CD14-positive monocyte (primary cell): ENCODE data around the gene LAMC1. TPM values are rescaled to one million over a fixed set of nuclear protein-coding genes. Genes with fewer than 3 reads are reported as not detected.

ENCODE experiments used
- DNase-seq, 3 donors: peaks; one replicate each; pipeline ENCODE4 v3.0.0-alpha.2; 2011 to 2022
- H2AFZ ChIP-seq: 2 replicates; pipeline ENCODE4 v1.6.0; 2012; ENCODE audit warnings: mild to moderate bottlenecking, low read depth, low read length, inconsistent platforms; ENCODE audit not compliant: insufficient read depth, poor library complexity, severe bottlenecking
- H3K27ac ChIP-seq, 2 donors: 1 replicate in 1 of 2; 2 replicates in 1 of 2; pipeline ENCODE4 v1.5.1; 2012 to 2013; ENCODE audit warnings: low read length in 2 of 2, control low read depth in 1 of 2, inconsistent platforms in 1 of 2, low read depth in 1 of 2, mild to moderate bottlenecking in 1 of 2
- H3K27me3 ChIP-seq, 2 donors: one replicate each; pipeline versions ENCODE4 v1.6.0 to v1.6.1; 2011 to 2013; ENCODE audit warnings: low read length in 2 of 2; ENCODE audit not compliant: control insufficient read depth in 2 of 2, insufficient read depth in 2 of 2
- H3K36me3 ChIP-seq, 2 donors: replicated peaks in 1 of 2; 1 replicate in 1 of 2; 2 replicates in 1 of 2; pipeline versions ENCODE4 v1.5.1 to v1.6.1; 2012 to 2013; ENCODE audit warnings: low read length in 2 of 2, control low read depth in 1 of 2, inconsistent platforms in 1 of 2, mild to moderate bottlenecking in 1 of 2; ENCODE audit not compliant: insufficient read depth in 2 of 2, control insufficient read depth in 1 of 2
- H3K4me1 ChIP-seq, 2 donors: 1 replicate in 1 of 2; 2 replicates in 1 of 2; pipeline versions ENCODE4 v1.5.1 to v1.6.1; 2012 to 2013; ENCODE audit warnings: low read length in 2 of 2, control low read depth in 1 of 2, inconsistent platforms in 1 of 2, mild to moderate bottlenecking in 1 of 2, moderate library complexity in 1 of 2; ENCODE audit not compliant: insufficient read depth in 2 of 2, control insufficient read depth in 1 of 2
- H3K4me2 ChIP-seq: replicated peaks from 2 replicates; pipeline ENCODE3; 2012; ENCODE audit warnings: low read length, moderate library complexity, mild to moderate bottlenecking; ENCODE audit not compliant: poor library complexity, severe bottlenecking; ENCODE audit errors: extremely low read depth
- H3K4me3 ChIP-seq, 3 experiments: fragments of 200-600 bp in 1 of 3; sonication (generic) in 1 of 3; replicated peaks in 1 of 3; 1 replicate in 2 of 3; 2 replicates in 1 of 3; pipeline ENCODE4 v1.5.1; 2011 to 2013; ENCODE audit warnings: low read length in 3 of 3, mild to moderate bottlenecking in 3 of 3, control low read depth in 2 of 3, low read depth in 2 of 3, inconsistent platforms in 1 of 3, moderate library complexity in 1 of 3
- H3K79me2 ChIP-seq: 2 replicates; pipeline ENCODE4 v1.6.0; 2012; ENCODE audit warnings: mild to moderate bottlenecking, control low read depth, inconsistent platforms, low read length, moderate library complexity; ENCODE audit not compliant: insufficient read depth
- H3K9ac ChIP-seq: 2 replicates; pipeline ENCODE4 v1.6.0; 2017; ENCODE audit warnings: low read length, mild to moderate bottlenecking; ENCODE audit not compliant: insufficient read depth, poor library complexity, severe bottlenecking
- H3K9me3 ChIP-seq, 2 donors: replicated peaks in 1 of 2; 1 replicate in 1 of 2; 2 replicates in 1 of 2; pipeline versions ENCODE4 v1.5.1 to v1.6.1; 2012 to 2013; ENCODE audit warnings: low read length in 2 of 2, control low read depth in 1 of 2; ENCODE audit not compliant: control insufficient read depth in 1 of 2, insufficient read depth in 1 of 2
- H4K20me1 ChIP-seq: 2 replicates; pipeline ENCODE4 v1.6.0; 2012; ENCODE audit warnings: mild to moderate bottlenecking, low read length, control low read depth, moderate library complexity; ENCODE audit not compliant: insufficient read depth
- H3K27ac Mint-ChIP-seq, 7 donors: one replicate each; pipeline ENCODE4 v1.8.0; 2020; ENCODE audit warnings: mild to moderate bottlenecking in 7 of 7, mixed read lengths in 7 of 7, moderate library complexity in 6 of 7, inconsistent platforms in 2 of 7
- H3K27me3 Mint-ChIP-seq, 3 donors: one replicate each; pipeline ENCODE4 v1.8.0; 2021 to 2022; ENCODE audit warnings: low read depth in 3 of 3, mild to moderate bottlenecking in 3 of 3, mixed read lengths in 3 of 3, moderate library complexity in 3 of 3, inconsistent platforms in 1 of 3
- H3K36me3 Mint-ChIP-seq, 2 donors: one replicate each; pipeline ENCODE4 v1.8.0; 2020; ENCODE audit warnings: mixed read lengths in 2 of 2, inconsistent platforms in 1 of 2, mild to moderate bottlenecking in 1 of 2
- H3K4me1 Mint-ChIP-seq: one replicate; pipeline ENCODE4 v1.8.0; 2020; ENCODE audit warnings: mild to moderate bottlenecking, mixed read lengths
- H3K4me3 Mint-ChIP-seq, 2 donors: one replicate each; pipeline ENCODE4 v1.8.0; 2020; ENCODE audit warnings: mild to moderate bottlenecking in 2 of 2, mixed read lengths in 2 of 2, moderate library complexity in 1 of 2
- H3K9me3 Mint-ChIP-seq, 7 donors: one replicate each; pipeline ENCODE4 v1.8.0; 2020 to 2022; ENCODE audit warnings: mixed read lengths in 7 of 7, mild to moderate bottlenecking in 6 of 7, moderate library complexity in 6 of 7, inconsistent platforms in 2 of 7
- WGBS: methylation state at CpG from one replicate; pipeline ENCODE4 v1.1.5; 2013; ENCODE audit warnings: missing lambda C conversion rate; ENCODE audit not compliant: insufficient coverage; 5-methylcytosine and 5-hydroxymethylcytosine counted together
- intact Hi-C, 2 donors: fragments of 100-400 bp; cut with micrococcal nuclease; formaldehyde crosslinking; loops; one replicate each; pipeline versions ENCODE4 v1.15.0 to v1.15.1; 2023
- polyA plus RNA-seq, 3 donors: library from polyadenylated mRNA; depleted of rRNA in 1 of 3; unstranded in 2 of 3; stranded (reverse) in 1 of 3; fragments of 300-500 nt in 2 of 3; fragments of >200 nt in 1 of 3; fragmentation: Illumina TruSeq in 2 of 3; gene quantifications; 1 replicate in 2 of 3; 2 replicates in 1 of 3; pipeline ENCODE4 v1.2.3, GENCODE V29; 2012 to 2021
- TF ChIP-seq, protein P1 (sequence below): fragments of 200-600 bp; IDR thresholded peaks from one replicate; pipeline ENCODE4 v1.8.0; 2022; ENCODE audit warnings: antibody characterized with exemption, mild to moderate bottlenecking

LAMC1 gene
- polyA plus RNA-seq, 3 donors = 0.34 to 1.7 (median 0.95) TPM

DNA sequence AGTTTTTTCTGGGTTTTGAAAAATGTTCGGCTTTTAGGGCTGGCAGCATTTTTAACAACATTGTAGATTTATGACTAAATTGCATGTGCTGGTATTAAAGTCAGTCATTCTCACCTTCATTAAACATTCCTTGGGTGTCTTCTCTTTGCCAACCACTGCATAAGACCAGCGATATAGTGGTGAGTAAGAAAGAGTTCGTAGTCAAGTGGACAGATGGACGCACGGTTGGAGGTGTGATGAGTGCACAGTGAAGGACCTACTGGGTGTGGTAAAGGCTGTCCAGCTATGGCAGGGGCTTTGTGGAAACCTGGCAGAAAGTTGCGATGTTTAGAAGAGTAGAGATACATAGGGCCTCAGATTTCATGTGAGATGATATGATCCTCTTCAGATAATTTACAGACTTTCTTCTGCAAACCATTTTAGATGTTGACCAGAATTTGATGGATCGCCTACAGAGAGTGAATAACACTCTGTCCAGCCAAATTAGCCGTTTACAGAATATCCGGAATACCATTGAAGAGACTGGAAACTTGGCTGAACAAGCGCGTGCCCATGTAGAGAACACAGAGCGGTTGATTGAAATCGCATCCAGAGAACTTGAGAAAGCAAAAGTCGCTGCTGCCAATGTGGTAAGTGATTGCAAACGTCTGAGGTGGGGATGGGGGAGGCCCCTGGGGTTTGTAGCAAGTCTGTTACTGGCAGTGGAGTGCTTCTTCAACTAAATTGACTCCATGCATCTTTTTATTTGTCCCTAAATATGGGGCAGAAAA lies 106.9 kb downstream of the LAMC1 start:
- Histone ChIP-seq H3K36me3 (peaks cover 0 to 8% of the 10 kb centered on the region in 2 donors), H3K9me3 (no peaks in the 10 kb centered on the region), H2AFZ (no peak overlapping the region), H4K20me1 (no peaks in the 10 kb centered on the region), H3K79me2 (no peaks in the 10 kb centered on the region), H3K4me1 (no peaks in the 10 kb centered on the region), H3K4me2 (no peak overlapping the region), H3K27me3 (no peaks in the 10 kb centered on the region), H3K4me3 (no peak overlapping the region), H3K9ac (no peak overlapping the region), H3K27ac (no peak overlapping the region)
- no peak for DNase-seq
- Mint-ChIP-seq H3K4me3 (no peak overlapping the region), H3K27ac (no peak overlapping the region), H3K27me3 (peaks cover 1% of the 10 kb centered on the region in 3 donors), H3K9me3 (peaks cover 0 to 2% (median 0%) of the 10 kb centered on the region in 7 donors), H3K4me1 (no peaks in the 10 kb centered on the region), H3K36me3 (peaks cover 0 to 5% of the 10 kb centered on the region in 2 donors)
- TF ChIP-seq, protein P1, sequence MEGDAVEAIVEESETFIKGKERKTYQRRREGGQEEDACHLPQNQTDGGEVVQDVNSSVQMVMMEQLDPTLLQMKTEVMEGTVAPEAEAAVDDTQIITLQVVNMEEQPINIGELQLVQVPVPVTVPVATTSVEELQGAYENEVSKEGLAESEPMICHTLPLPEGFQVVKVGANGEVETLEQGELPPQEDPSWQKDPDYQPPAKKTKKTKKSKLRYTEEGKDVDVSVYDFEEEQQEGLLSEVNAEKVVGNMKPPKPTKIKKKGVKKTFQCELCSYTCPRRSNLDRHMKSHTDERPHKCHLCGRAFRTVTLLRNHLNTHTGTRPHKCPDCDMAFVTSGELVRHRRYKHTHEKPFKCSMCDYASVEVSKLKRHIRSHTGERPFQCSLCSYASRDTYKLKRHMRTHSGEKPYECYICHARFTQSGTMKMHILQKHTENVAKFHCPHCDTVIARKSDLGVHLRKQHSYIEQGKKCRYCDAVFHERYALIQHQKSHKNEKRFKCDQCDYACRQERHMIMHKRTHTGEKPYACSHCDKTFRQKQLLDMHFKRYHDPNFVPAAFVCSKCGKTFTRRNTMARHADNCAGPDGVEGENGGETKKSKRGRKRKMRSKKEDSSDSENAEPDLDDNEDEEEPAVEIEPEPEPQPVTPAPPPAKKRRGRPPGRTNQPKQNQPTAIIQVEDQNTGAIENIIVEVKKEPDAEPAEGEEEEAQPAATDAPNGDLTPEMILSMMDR = no peak
- intact Hi-C loops = no loop called here
- 96% methylated on average over 9 of the region's 15 CpGs for WGBS

GRCh38 chr1:183131166-183131565 lies 107.9 kb downstream of the LAMC1 start:
- H4K20me1 ChIP-seq = no peaks in the 10 kb centered on the region
- TF ChIP-seq, protein P1 = no peak
- no peaks in the 10 kb centered on the region for H3K79me2 ChIP-seq
- peaks cover 0 to 9% of the 10 kb centered on the region in 2 donors for H3K36me3 ChIP-seq
- no peaks in the 10 kb centered on the region for H3K27me3 ChIP-seq
- peaks cover 0 to 5% of the 10 kb centered on the region in 2 donors for H3K36me3 Mint-ChIP-seq
- H3K4me1 ChIP-seq = no peaks in the 10 kb centered on the region
- no peak overlapping the region for H2AFZ ChIP-seq
- no peak overlapping the region for H3K27ac Mint-ChIP-seq
- no CpG with 5 or more reads among the region's 2 CpGs for WGBS
- H3K4me2 ChIP-seq = no peak overlapping the region
- H3K4me3 ChIP-seq = no peak overlapping the region
- peaks cover 1% of the 10 kb centered on the region in 3 donors for H3K27me3 Mint-ChIP-seq
- no peaks in the 10 kb centered on the region for H3K4me1 Mint-ChIP-seq
- no peaks in the 10 kb centered on the region for H3K9me3 ChIP-seq
- H3K9ac ChIP-seq = no peak overlapping the region
- intact Hi-C loops = no loop called here
- DNase-seq = no peak
- H3K9me3 Mint-ChIP-seq = peaks cover 0 to 2% (median 0%) of the 10 kb centered on the region in 7 donors
- H3K4me3 Mint-ChIP-seq = no peak overlapping the region
- no peak overlapping the region for H3K27ac ChIP-seq
